BJ (cell line): ENCODE measurements around the gene NOM1. TPM values are rescaled to one million over a fixed set of nuclear protein-coding genes. Genes with fewer than 3 reads are reported as not detected.

Source experiments
- CTCF ChIA-PET: fragments of 350-600 bp; formaldehyde crosslinking; extraction: SDS; loops from one replicate; lab custom pipeline; 2021; ENCODE audit warnings: antibody characterized with exemption, inconsistent platforms; lab: Yijun Ruan, JAX
- POLR2A ChIA-PET: fragments of 300-600 bp; sonication (Branson Sonifier 250); formaldehyde crosslinking; extraction: SDS; loops from one replicate; lab custom pipeline; 2021; ENCODE audit warnings: antibody characterized with exemption; lab: Charles Lee
- DNase-seq: peaks from one replicate; pipeline ENCODE4 v3.0.0-alpha.2; 2011; ENCODE audit warnings: low read depth
- H3K27me3 ChIP-seq: 2 replicates; pipeline ENCODE4 v1.6.0; 2011; ENCODE audit warnings: low read length; ENCODE audit not compliant: control insufficient read depth, insufficient read depth
- H3K36me3 ChIP-seq: 2 replicates; pipeline ENCODE4 v1.5.1; 2011; ENCODE audit warnings: low read length; ENCODE audit not compliant: control insufficient read depth, insufficient read depth
- H3K4me3 ChIP-seq: 2 replicates; pipeline ENCODE4 v1.5.1; 2011; ENCODE audit warnings: low read depth, mild to moderate bottlenecking, control low read depth, low read length
- polyA plus RNA-seq: library from polyadenylated mRNA; depleted of rRNA; stranded (reverse); fragments of >200 nt; gene quantifications from 2 replicates; pipeline ENCODE4 v1.2.3, GENCODE V29; 2011
- TF ChIP-seq, protein P1 (sequence below): IDR thresholded peaks from 2 replicates; pipeline ENCODE4 v1.5.1; 2011; ENCODE audit warnings: low read depth, mild to moderate bottlenecking, control low read depth, inconsistent platforms, low read length, moderate library complexity; ENCODE audit not compliant: insufficient read depth

Gene NOM1
- polyA plus RNA-seq, 1 experiment: 8.0 TPM

- ChIA-PET CTCF (no interaction called here), POLR2A (no interaction called here)
- DNase-seq: no peak
Observed at GRCh38 chr7:157013101-157013500, 63.6 kb downstream of the NOM1 start.

DNA sequence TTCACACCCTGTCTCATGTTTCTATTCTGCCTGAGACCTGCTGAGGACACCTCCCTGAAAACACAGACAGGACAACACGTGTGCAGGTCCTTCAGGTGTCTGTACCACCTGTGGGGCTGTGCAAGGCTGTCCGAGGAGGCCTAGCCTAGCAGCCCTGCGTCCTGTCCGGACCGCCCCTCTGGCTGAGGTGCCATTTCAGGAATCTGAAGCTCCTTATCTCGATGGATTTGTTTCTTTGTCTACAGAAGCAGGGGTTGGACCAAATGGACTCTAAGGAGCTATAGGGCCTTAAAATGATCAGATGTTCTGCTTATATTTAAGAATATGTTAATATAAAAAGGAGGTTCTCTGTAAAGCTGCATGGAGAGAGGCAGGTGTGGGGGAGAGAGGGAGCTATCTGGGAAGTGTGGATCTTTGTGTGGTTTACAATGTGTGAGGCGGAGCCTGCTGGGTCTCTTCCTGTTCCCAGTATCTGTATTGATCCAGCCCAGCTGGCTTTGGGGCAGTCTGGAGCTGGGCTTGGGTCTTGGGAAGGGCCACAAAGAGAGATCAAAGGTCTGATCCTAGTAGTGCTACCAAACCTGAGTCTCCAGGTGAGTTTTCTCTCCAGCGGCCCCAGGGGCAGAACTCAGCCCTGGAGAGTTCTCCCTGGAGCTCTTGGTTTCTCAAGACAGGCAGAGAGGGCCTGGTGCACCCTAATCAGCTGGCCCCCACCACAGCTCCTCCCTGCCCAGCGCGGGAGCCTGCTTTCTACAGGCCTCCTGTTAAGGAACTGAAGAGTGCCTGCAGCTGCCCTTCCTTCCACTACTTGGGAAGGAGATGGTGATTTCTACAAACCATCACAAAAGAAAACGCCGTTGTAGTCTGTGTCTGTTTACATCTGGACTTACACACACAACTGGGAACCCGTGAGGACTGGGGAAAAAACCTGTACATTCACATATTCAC, 64.4 kb downstream of the NOM1 start:
- Histone ChIP-seq H3K27me3 (peaks cover 72% of the 10 kb centered on the region), H3K36me3 (no peaks in the 10 kb centered on the region), H3K4me3 (no peak overlapping the region)
- TF ChIP-seq, protein P1, sequence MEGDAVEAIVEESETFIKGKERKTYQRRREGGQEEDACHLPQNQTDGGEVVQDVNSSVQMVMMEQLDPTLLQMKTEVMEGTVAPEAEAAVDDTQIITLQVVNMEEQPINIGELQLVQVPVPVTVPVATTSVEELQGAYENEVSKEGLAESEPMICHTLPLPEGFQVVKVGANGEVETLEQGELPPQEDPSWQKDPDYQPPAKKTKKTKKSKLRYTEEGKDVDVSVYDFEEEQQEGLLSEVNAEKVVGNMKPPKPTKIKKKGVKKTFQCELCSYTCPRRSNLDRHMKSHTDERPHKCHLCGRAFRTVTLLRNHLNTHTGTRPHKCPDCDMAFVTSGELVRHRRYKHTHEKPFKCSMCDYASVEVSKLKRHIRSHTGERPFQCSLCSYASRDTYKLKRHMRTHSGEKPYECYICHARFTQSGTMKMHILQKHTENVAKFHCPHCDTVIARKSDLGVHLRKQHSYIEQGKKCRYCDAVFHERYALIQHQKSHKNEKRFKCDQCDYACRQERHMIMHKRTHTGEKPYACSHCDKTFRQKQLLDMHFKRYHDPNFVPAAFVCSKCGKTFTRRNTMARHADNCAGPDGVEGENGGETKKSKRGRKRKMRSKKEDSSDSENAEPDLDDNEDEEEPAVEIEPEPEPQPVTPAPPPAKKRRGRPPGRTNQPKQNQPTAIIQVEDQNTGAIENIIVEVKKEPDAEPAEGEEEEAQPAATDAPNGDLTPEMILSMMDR: no peak
- CTCF ChIA-PET: interaction anchor here (1.6 kb wide), 1 partner anchor 17 kb away, joined by 3 read pairs; no protein-coding TSS in a partner anchor
- DNase-seq: no peak
- POLR2A ChIA-PET: no interaction called here

More at GRCh38 chr7:157013101-157013500, 63.6 kb downstream of the NOM1 start:
- TF ChIP-seq, protein P1: no peak
- H3K36me3 ChIP-seq: no peaks in the 10 kb centered on the region
- H3K27me3 ChIP-seq: peaks cover 73% of the 10 kb centered on the region
- no peak overlapping the region for H3K4me3 ChIP-seq

DNA sequence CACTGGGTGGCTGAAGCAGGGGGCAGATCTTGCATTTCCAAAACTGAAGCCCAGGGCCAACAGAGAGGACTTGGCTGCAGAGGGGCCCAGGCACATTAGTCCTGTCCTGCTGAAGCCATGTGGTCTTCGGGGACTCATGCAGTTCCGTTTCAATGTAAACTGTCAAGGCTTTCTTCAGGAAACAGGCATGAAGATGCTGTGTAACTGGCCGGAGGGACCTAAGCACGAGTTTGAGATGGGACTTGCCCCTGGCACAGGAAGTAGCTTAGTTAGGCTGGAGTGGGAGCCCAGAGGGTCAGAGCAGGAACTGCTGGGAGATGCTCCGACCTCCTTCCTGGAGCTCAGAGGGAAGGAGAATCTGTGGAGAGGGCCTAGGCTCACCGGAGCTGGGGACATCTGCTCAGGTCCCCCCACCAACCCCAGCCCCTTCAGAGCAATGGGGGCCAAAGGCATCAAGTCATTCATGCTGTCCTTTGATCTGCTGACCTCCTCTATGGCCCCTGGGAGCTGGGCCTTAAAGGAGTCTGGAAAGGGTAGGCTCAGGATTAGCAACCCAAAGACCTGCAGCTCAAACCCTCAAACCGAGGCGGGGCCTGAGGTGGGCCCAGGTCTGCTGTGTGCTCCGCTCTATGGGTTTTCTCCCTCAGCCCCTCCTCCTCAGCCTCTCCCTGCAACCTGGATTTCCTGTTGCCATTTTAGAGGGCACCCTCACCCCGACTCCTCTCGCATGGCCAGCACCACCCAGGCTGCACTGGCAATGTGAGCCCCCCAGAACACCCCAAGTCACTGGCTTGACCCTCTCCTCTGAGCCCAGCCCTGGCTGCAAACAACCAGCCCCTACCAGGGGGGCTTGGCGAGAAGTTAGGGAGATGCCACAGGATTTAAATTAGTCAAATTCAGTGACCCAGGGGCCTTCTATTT, 65.4 kb downstream of the NOM1 start:
- TF ChIP-seq, protein P1: no peak
- Histone ChIP-seq H3K4me3 (no peak overlapping the region), H3K27me3 (peaks cover 74% of the 10 kb centered on the region), H3K36me3 (no peaks in the 10 kb centered on the region)
- ChIA-PET CTCF (interaction anchor here (1.6 kb wide), 1 partner anchor 18 kb away, joined by 3 read pairs; no protein-coding TSS in a partner anchor), POLR2A (no interaction called here)
- DNase-seq: no peak

- Histone ChIP-seq H3K36me3 (no peaks in the 10 kb centered on the region), H3K27me3 (peaks cover 81% of the 10 kb centered on the region), H3K4me3 (no peak overlapping the region)
- TF ChIP-seq, protein P1: no peak
- DNase-seq: no peak
- ChIA-PET POLR2A (no interaction called here), CTCF (no interaction called here)
Observed at GRCh38 chr7:157016024-157016351, 66.5 kb downstream of the NOM1 start.
